ENCODE measurements around the gene MRPL53. TPM values are rescaled to one million over a fixed set of nuclear protein-coding genes. Genes with fewer than 3 reads are reported as not detected.
"Not testable (repeated sequence)": the region's sequence is repeated elsewhere in the genome, so short reads cannot be mapped to it uniquely, and the experiment has no call there.

The MRPL53 gene
- polyA plus RNA-seq, 4 donors: 46.7 to 75.1 (median 54.3) TPM

DNA sequence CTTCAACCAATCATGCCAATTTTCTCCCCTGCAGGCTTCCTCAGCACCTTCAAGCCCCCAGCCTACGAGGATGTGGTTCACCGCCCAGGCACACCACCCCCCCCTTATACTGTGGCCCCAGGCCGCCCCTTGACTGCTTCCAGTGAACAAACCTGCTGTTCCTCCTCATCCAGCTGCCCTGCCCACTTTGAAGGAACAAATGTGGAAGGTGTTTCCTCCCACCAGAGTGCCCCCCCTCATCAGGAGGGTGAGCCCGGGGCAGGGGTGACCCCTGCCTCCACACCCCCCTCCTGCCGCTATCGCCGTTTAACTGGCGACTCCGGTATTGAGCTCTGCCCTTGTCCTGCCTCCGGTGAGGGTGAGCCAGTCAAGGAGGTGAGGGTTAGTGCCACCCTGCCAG is 12.3 kb downstream of the MRPL53 start:
- H3K27ac ChIP-seq (ENCODE audit: low read depth in 1 of 3, low read length in 2 of 3); H3K4me3 ChIP-seq (ENCODE audit: low read depth in 1 of 3, low read length in 3 of 3); FAIRE-seq; H3K9me3 ChIP-seq (ENCODE audit: control insufficient read depth in 2 of 2, insufficient read depth in 1 of 2, low read depth in 1 of 2, low read length in 1 of 2); DNase-seq; H3K27me3 ChIP-seq (ENCODE audit: control insufficient read depth in 3 of 3, insufficient read depth in 3 of 3, low read length in 3 of 3): not testable (repeated sequence)
- Histone ChIP-seq H3K4me1 (ENCODE audit: control insufficient read depth in 3 of 3, insufficient read depth in 2 of 3, low read depth in 1 of 3, low read length in 2 of 3) (peaks cover 3 to 47% (median 9%) of the 10 kb centered on the region in 3 donors), H3K36me3 (ENCODE audit: control insufficient read depth in 3 of 3, insufficient read depth in 2 of 3, low read depth in 1 of 3, low read length in 3 of 3) (peaks cover 3 to 38% (median 7%) of the 10 kb centered on the region in 3 donors)
- 56 to 67% (median 61%) methylated on average over 5 to 10 of the region's 10 CpGs for WGBS, 3 donors

DNA sequence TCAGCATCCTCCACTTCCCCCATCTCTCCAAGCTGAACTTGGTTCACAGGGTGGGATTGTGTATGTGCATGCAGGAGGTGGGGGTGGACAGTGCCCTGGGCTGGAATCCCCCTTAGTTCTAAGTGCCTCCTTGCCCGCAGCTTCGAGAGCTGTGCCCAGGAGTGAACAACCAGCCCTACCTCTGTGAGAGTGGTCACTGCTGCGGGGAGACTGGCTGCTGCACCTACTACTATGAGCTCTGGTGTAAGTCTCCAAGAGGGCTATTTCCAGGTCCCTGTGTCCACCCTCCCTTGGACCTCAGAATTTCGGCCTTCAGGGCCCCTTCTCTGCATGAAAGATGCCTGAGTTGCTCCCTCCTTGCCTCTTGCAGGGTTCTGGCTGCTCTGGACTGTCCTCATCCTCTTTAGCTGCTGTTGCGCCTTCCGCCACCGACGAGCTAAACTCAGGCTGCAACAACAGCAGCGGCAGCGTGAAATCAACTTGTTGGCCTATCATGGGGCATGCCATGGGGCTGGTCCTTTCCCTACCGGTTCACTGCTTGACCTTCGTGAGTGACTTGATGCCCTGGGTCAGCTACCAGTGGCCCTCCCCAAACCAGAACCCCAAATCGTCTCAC is 12.9 kb downstream of the MRPL53 start:
- not testable (repeated sequence) for H3K9me3 ChIP-seq (ENCODE audit: control insufficient read depth in 2 of 2, insufficient read depth in 1 of 2, low read depth in 1 of 2, low read length in 1 of 2); H3K27me3 ChIP-seq (ENCODE audit: control insufficient read depth in 3 of 3, insufficient read depth in 3 of 3, low read length in 3 of 3); H3K4me3 ChIP-seq (ENCODE audit: low read depth in 1 of 3, low read length in 3 of 3); FAIRE-seq; H3K27ac ChIP-seq (ENCODE audit: low read depth in 1 of 3, low read length in 2 of 3)
- Histone ChIP-seq H3K4me1 (ENCODE audit: control insufficient read depth in 3 of 3, insufficient read depth in 2 of 3, low read depth in 1 of 3, low read length in 2 of 3) (peaks cover 3 to 48% (median 9%) of the 10 kb centered on the region in 3 donors), H3K36me3 (ENCODE audit: control insufficient read depth in 3 of 3, insufficient read depth in 2 of 3, low read depth in 1 of 3, low read length in 3 of 3) (peaks cover 3 to 37% (median 7%) of the 10 kb centered on the region in 3 donors)
- 56 to 77% (median 64%) methylated on average over 13 of the region's 13 CpGs for WGBS, 3 donors
- peak in 1 of 2 donors; percentile 2 for DNase-seq

- Histone ChIP-seq H3K36me3 (ENCODE audit: control insufficient read depth in 3 of 3, insufficient read depth in 2 of 3, low read depth in 1 of 3, low read length in 3 of 3) (peaks cover 3 to 32% (median 7%) of the 10 kb centered on the region in 3 donors), H3K9me3 (ENCODE audit: control insufficient read depth in 2 of 2, insufficient read depth in 1 of 2, low read depth in 1 of 2, low read length in 1 of 2) (no peaks in the 10 kb centered on the region), H3K4me3 (ENCODE audit: low read depth in 1 of 3, low read length in 3 of 3) (peak overlapping the region; percentile 39 to 92 (median 72)), H3K4me1 (ENCODE audit: control insufficient read depth in 3 of 3, insufficient read depth in 2 of 3, low read depth in 1 of 3, low read length in 2 of 3) (peaks cover 3 to 46% (median 9%) of the 10 kb centered on the region in 3 donors), H3K27ac (ENCODE audit: low read depth in 1 of 3, low read length in 2 of 3) (peak overlapping the region; percentile 16 to 73 (median 32)), H3K27me3 (ENCODE audit: control insufficient read depth in 3 of 3, insufficient read depth in 3 of 3, low read length in 3 of 3) (no peaks in the 10 kb centered on the region)
- WGBS, 3 donors: 0 to 2% (median 2%) methylated on average over 10 of the region's 10 CpGs
- FAIRE-seq (no peak), DNase-seq (peak in 1 of 2 donors; percentile 26)
Measured at GRCh38 chr2:74458938-74459363, 13.5 kb downstream of the MRPL53 start.

- Histone ChIP-seq H3K4me1 (ENCODE audit: control insufficient read depth in 3 of 3, insufficient read depth in 2 of 3, low read depth in 1 of 3, low read length in 2 of 3) (peaks cover 3 to 44% (median 9%) of the 10 kb centered on the region in 3 donors), H3K36me3 (ENCODE audit: control insufficient read depth in 3 of 3, insufficient read depth in 2 of 3, low read depth in 1 of 3, low read length in 3 of 3) (peaks cover 3 to 32% (median 7%) of the 10 kb centered on the region in 3 donors), H3K27ac (ENCODE audit: low read depth in 1 of 3, low read length in 2 of 3) (peak within 1 kb of the TSS; percentile 92 to 98 (median 97)), H3K27me3 (ENCODE audit: control insufficient read depth in 3 of 3, insufficient read depth in 3 of 3, low read length in 3 of 3) (no peaks in the 10 kb centered on the region), H3K9me3 (ENCODE audit: control insufficient read depth in 2 of 2, insufficient read depth in 1 of 2, low read depth in 1 of 2, low read length in 1 of 2) (no peaks in the 10 kb centered on the region), H3K4me3 (ENCODE audit: low read depth in 1 of 3, low read length in 3 of 3) (peak within 1 kb of the TSS; percentile 39 to 92 (median 72))
- DNase-seq: peak; percentile 100
- 0 to 1% (median 0%) methylated on average over 32 to 38 of the region's 38 CpGs for WGBS, 3 donors
- peak; percentile 70 for FAIRE-seq
Measured at GRCh38 chr2:74458132-74458937, 14.1 kb downstream of the MRPL53 start, which contains the start of gene WBP1. WBP1 (plus strand) TSS chr2:74458438; CDS start chr2:74458603, 165 bp downstream.

DNA sequence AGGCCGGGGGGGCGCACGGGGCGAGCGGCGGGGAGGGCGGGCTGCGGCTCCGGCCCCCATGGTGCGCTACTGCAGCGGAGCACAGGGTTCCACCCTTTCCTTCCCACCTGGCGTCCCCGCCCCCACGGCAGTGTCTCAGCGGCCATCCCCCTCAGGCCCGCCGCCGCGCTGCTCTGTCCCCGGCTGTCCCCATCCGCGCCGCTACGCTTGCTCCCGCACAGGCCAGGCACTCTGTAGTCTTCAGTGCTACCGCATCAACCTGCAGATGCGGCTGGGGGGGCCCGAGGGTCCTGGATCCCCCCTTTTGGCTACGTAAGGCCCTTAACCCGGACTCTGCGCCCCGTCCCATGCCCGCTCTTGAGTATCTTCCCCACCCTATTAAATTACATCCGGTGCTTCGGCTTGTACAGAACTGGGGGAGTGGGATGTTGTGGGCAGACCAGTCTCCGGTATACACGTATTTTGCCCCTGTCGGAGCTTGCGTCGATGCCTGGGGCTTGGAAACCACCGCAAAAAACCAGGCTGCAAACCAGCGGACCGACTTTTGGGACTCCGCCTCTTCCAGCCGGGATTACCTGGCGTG is 14.8 kb downstream of the MRPL53 start:
- Histone ChIP-seq H3K4me3 (ENCODE audit: low read depth in 1 of 3, low read length in 3 of 3) (peak overlapping the region; percentile 39 to 92 (median 67)), H3K36me3 (ENCODE audit: control insufficient read depth in 3 of 3, insufficient read depth in 2 of 3, low read depth in 1 of 3, low read length in 3 of 3) (peaks cover 1 to 26% (median 7%) of the 10 kb centered on the region in 3 donors), H3K27ac (ENCODE audit: low read depth in 1 of 3, low read length in 2 of 3) (peak overlapping the region; percentile 92 to 98 (median 97)), H3K9me3 (ENCODE audit: control insufficient read depth in 2 of 2, insufficient read depth in 1 of 2, low read depth in 1 of 2, low read length in 1 of 2) (no peaks in the 10 kb centered on the region), H3K27me3 (ENCODE audit: control insufficient read depth in 3 of 3, insufficient read depth in 3 of 3, low read length in 3 of 3) (no peaks in the 10 kb centered on the region), H3K4me1 (ENCODE audit: control insufficient read depth in 3 of 3, insufficient read depth in 2 of 3, low read depth in 1 of 3, low read length in 2 of 3) (peaks cover 3 to 37% (median 8%) of the 10 kb centered on the region in 3 donors)
- FAIRE-seq (no peak), DNase-seq (peak in 1 of 2 donors; percentile 66)
- 0 to 1% (median 0%) methylated on average over 36 to 46 of the region's 46 CpGs for WGBS, 3 donors

- peak overlapping the region; percentile 86 to 98 (median 97) for H3K27ac ChIP-seq (ENCODE audit: low read depth in 1 of 3, low read length in 2 of 3)
- H3K9me3 ChIP-seq (ENCODE audit: control insufficient read depth in 2 of 2, insufficient read depth in 1 of 2, low read depth in 1 of 2, low read length in 1 of 2): no peaks in the 10 kb centered on the region
- H3K4me3 ChIP-seq (ENCODE audit: low read depth in 1 of 3, low read length in 3 of 3): peak overlapping the region; percentile 39 to 92 (median 67)
- no peaks in the 10 kb centered on the region for H3K27me3 ChIP-seq (ENCODE audit: control insufficient read depth in 3 of 3, insufficient read depth in 3 of 3, low read length in 3 of 3)
- WGBS, 3 donors: 1% methylated on average over 27 of the region's 27 CpGs
- H3K36me3 ChIP-seq (ENCODE audit: control insufficient read depth in 3 of 3, insufficient read depth in 2 of 3, low read depth in 1 of 3, low read length in 3 of 3): peaks cover 0 to 21% (median 3%) of the 10 kb centered on the region in 3 donors
- no peak for DNase-seq
- no peak for FAIRE-seq
- H3K4me1 ChIP-seq (ENCODE audit: control insufficient read depth in 3 of 3, insufficient read depth in 2 of 3, low read depth in 1 of 3, low read length in 2 of 3): peaks cover 3 to 34% (median 6%) of the 10 kb centered on the region in 3 donors
Measured at GRCh38 chr2:74457129-74457548, 15.3 kb downstream of the MRPL53 start.

- Histone ChIP-seq H3K4me1 (ENCODE audit: control insufficient read depth in 3 of 3, insufficient read depth in 2 of 3, low read depth in 1 of 3, low read length in 2 of 3) (peaks cover 3 to 34% (median 6%) of the 10 kb centered on the region in 3 donors), H3K27ac (ENCODE audit: low read depth in 1 of 3, low read length in 2 of 3) (peak within 1 kb of the TSS; percentile 3 to 53 (median 42)), H3K9me3 (ENCODE audit: control insufficient read depth in 2 of 2, insufficient read depth in 1 of 2, low read depth in 1 of 2, low read length in 1 of 2) (no peaks in the 10 kb centered on the region), H3K4me3 (ENCODE audit: low read depth in 1 of 3, low read length in 3 of 3) (peak within 1 kb of the TSS; percentile 50 to 89 (median 55)), H3K27me3 (ENCODE audit: control insufficient read depth in 3 of 3, insufficient read depth in 3 of 3, low read length in 3 of 3) (no peaks in the 10 kb centered on the region), H3K36me3 (ENCODE audit: control insufficient read depth in 3 of 3, insufficient read depth in 2 of 3, low read depth in 1 of 3, low read length in 3 of 3) (peaks cover 0 to 4% (median 0%) of the 10 kb centered on the region in 3 donors)
- DNase-seq (peak; percentile 99), FAIRE-seq (no peak)
- 0 to 1% (median 1%) methylated on average over 40 of the region's 40 CpGs for WGBS, 3 donors
Measured at GRCh38 chr2:74454654-74455511, 17.6 kb downstream of the MRPL53 start, which contains the start of gene INO80B. INO80B (plus strand) TSS chr2:74455087; CDS start chr2:74455117, 30 bp downstream.
